HG02973 (cell line): ENCODE measurements around the gene ZFYVE28.
"Not testable (repeated sequence)": the region's sequence is repeated elsewhere in the genome, so short reads cannot be mapped to it uniquely, and the experiment has no call there.

Experiments
- ATAC-seq: cut with Tn5 transposase; IDR thresholded peaks from one replicate; pipeline ENCODE4 v1.9.1; 2021; ENCODE audit warnings: moderate library complexity; ENCODE audit not compliant: unreplicated experiment

Gene ZFYVE28

GRCh38 chr4:2275546-2276251 is 142.7 kb downstream of the ZFYVE28 start:
- ATAC-seq: no peak

- not testable (repeated sequence) for ATAC-seq
Measured at GRCh38 chr4:2275044-2275397, 143.4 kb downstream of the ZFYVE28 start.

- ATAC-seq: no peak
Measured at GRCh38 chr4:2274320-2275043, 144.0 kb downstream of the ZFYVE28 start.

- ATAC-seq: no peak
Measured at GRCh38 chr4:2273657-2274319, 144.7 kb downstream of the ZFYVE28 start.

- ATAC-seq: no peak
Measured at GRCh38 chr4:2273221-2273620, 145.2 kb downstream of the ZFYVE28 start.

- ATAC-seq: no peak
Measured at GRCh38 chr4:2272828-2273120, 145.7 kb downstream of the ZFYVE28 start.

GRCh38 chr4:2272026-2272827 is 146.2 kb downstream of the ZFYVE28 start:
- ATAC-seq: no peak

- no peak for ATAC-seq
Measured at GRCh38 chr4:2271279-2272025, 147.0 kb downstream of the ZFYVE28 start.

- no peak for ATAC-seq
Measured at GRCh38 chr4:2270341-2271165, 147.9 kb downstream of the ZFYVE28 start.

- ATAC-seq: no peak
Measured at GRCh38 chr4:2269618-2270163, 148.8 kb downstream of the ZFYVE28 start.

- ATAC-seq: no peak
Measured at GRCh38 chr4:2269206-2269531, 149.3 kb downstream of the ZFYVE28 start.

GRCh38 chr4:2268357-2269205 is 149.9 kb downstream of the ZFYVE28 start:
- ATAC-seq: no peak

GRCh38 chr4:2267841-2268240 is 150.6 kb downstream of the ZFYVE28 start:
- ATAC-seq: no peak

GRCh38 chr4:2267320-2267811 is 151.1 kb downstream of the ZFYVE28 start:
- no peak for ATAC-seq

- ATAC-seq: no peak
Measured at GRCh38 chr4:2266821-2267220, 151.6 kb downstream of the ZFYVE28 start.

- no peak for ATAC-seq
Measured at GRCh38 chr4:2266181-2266580, 152.3 kb downstream of the ZFYVE28 start.

- no peak for ATAC-seq
Measured at GRCh38 chr4:2265113-2266110, 153.0 kb downstream of the ZFYVE28 start.
